ENCODE data around the gene PROCR. TPM values are rescaled to one million over a fixed set of nuclear protein-coding genes. Genes with fewer than 3 reads are reported as not detected.
A peak's percentile ranks its signal among the peaks of the same experiment; 100 is the strongest.

The PROCR gene
- total and polyA plus RNA-seq, 9 of the 15 experiments (the other 6 are each of a cell fraction or from before 2014, with no cell fraction given) = 1.6 to 7.1 (median 4.0) TPM

GRCh38 chr20:35207950-35208611 lies 36.2 kb downstream of the PROCR start (continued):
- no peak for TF ChIP-seq CREB3 (tag; conservative IDR thresholded peaks at IDR 0.05; ENCODE audit: low read depth)
- TF ChIP-seq ELF1 (tag; IDR thresholded peaks at IDR 0.05) = no peak
- no peak for TF ChIP-seq ZNF41 (CRISPR knock-in tag; conservative IDR thresholded peaks at IDR 0.05)
- TF ChIP-seq ZNF316 (IDR thresholded peaks at IDR 0.05) = no peak
- peak; percentile 21; the same call in 1 of the 2 replicates for TF ChIP-seq TARDBP (IDR thresholded peaks at IDR 0.05)
- no peak for TF ChIP-seq RBM34 (IDR thresholded peaks at IDR 0.05; ENCODE audit: borderline replicate concordance, insufficient read depth, low read length)
- no peak for TF ChIP-seq XRCC3 (IDR thresholded peaks at IDR 0.05)
- no peak for TF ChIP-seq MIER1 (IDR thresholded peaks at IDR 0.05; ENCODE audit: low read depth)
- TF ChIP-seq TFE3 (CRISPR knock-in tag; IDR thresholded peaks at IDR 0.05) = no peak
- no peak for TF ChIP-seq PHF8 (IDR thresholded peaks at IDR 0.05; ENCODE audit: borderline replicate concordance, low read length)
- no peak for TF ChIP-seq LCOR (CRISPR knock-in tag; IDR thresholded peaks at IDR 0.05)
- no peak for TF ChIP-seq CHAMP1 (IDR thresholded peaks at IDR 0.05)
- TF ChIP-seq TCF15 (CRISPR knock-in tag; IDR thresholded peaks at IDR 0.05) = no peak
- no peak for TF ChIP-seq FOXP1 (CRISPR knock-in tag; IDR thresholded peaks at IDR 0.05)
- TF ChIP-seq ZNF280A (IDR thresholded peaks at IDR 0.05; ENCODE audit: low read depth, partially characterized antibody) = no peak
- no peak for TF ChIP-seq ZNF23 (CRISPR knock-in tag; IDR thresholded peaks at IDR 0.05)
- no peak for TF ChIP-seq GABPB1 (CRISPR knock-in tag; IDR thresholded peaks at IDR 0.05)
- no peak for TF ChIP-seq ZNF3 (CRISPR knock-in tag; IDR thresholded peaks at IDR 0.05)
- no peak for TF ChIP-seq IRF2 (CRISPR knock-in tag; IDR thresholded peaks at IDR 0.05)
- no peak for TF ChIP-seq TAF1 (IDR thresholded peaks at IDR 0.05; ENCODE audit: control insufficient read depth, extremely low read depth, insufficient read depth, low read length, severe bottlenecking)
- TF ChIP-seq KDM1A (IDR thresholded peaks at IDR 0.05) = peak; percentile 88 to 93
- no peak for TF ChIP-seq DMBX1 (CRISPR knock-in tag; IDR thresholded peaks at IDR 0.05; ENCODE audit: borderline replicate concordance)
